IPS DF 4.7 (cell line): ENCODE results near the gene TYRP1.
A peak's percentile ranks its signal among the peaks of the same experiment; 100 is the strongest.

Source experiments
- DNase-seq: peaks from one replicate; pipeline ENCODE4 v3.0.0-alpha.2; 2013; ENCODE audit warnings: low spot score; ENCODE audit errors: extremely low read depth

The TYRP1 gene

DNA sequence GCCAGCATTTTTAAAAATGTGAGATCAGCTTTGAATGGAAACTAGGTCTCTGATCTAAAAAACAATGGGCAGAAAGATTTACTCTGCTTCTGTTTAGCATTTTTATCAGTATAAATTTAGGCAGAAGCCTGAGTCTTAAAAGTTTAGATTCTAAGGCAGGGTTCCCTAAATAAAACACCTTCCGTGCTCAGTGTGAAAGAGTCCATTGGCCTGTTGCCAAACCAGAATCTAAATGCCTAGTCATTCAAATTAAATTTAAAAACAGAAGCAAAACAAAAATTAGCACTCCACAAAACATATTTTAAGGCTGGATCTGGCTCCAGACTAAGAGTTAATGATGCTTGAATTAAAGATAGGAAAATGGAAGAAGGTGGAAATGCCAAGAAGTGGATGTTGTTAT lies 4.5 kb downstream of the TYRP1 start:
- DNase-seq, result no peak

DNA sequence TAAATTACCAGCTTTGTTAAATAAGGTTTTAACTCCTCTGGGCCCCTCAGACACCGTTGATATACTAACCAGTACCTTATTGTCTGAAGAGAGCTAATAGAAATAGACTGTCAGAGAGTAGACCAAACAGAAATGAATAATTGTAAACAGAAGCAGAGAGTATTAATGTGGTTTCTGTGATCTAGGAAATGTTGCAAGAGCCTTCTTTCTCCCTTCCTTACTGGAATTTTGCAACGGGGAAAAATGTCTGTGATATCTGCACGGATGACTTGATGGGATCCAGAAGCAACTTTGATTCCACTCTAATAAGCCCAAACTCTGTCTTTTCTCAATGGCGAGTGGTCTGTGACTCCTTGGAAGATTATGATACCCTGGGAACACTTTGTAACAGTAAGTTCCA lies 5.1 kb downstream of the TYRP1 start:
- no peak for DNase-seq

DNA sequence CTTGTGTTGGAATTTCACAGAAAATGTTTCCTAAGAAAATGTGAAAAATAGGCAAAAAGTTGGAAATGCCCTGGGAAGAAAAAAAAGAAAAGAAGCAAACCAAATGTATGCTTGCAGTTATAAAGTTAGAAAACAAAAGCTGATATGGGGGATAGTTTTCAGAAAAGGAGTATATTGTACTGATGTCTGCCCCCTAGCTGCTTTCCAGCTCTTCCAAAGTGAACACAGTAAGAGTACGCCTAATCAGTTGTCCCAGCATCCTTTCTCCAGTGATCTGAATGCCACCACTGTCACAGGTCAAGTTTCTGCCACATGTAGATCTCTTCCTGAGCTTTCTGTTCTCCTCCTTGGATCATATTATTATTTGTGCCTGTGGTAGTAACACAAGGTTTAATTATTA lies 5.8 kb downstream of the TYRP1 start:
- no peak for DNase-seq

DNA sequence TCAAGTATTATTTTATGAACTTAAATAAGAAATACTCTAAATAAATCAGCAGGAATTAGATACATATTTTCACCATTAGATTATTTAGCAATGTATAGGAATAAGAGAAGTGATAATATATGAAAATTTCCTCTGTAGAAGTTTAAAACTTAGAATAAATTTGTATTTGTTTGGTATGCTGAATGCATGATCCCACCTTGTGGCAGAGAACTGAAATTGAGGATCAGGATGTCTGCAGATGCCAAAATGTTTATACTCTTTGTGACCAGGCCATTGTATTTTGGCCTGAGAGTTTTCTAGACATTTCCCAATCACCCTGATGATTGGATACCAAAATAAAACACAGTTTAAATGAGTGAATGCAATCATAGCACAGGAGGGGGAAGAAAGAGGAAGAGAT lies 6.3 kb downstream of the TYRP1 start:
- no peak for DNase-seq

DNA sequence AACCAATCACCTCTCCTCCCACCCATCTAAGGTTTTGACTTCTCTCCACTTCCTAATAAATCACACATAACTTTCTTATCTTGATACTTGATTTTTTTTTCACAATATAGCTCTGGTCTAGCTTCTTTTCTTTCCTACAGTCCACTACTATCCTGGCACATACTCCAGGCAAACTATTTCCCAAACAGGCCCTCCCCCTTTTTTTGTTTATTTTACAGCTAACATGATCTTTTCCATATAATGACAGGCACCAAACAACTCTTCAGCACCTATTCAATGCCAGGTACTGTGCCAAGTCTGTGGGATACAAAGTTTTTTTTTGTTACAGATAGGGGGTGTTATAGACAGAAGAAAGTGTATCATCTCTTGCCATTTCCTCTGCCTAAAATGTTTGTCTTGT lies 7.9 kb downstream of the TYRP1 start:
- no peak for DNase-seq

DNA sequence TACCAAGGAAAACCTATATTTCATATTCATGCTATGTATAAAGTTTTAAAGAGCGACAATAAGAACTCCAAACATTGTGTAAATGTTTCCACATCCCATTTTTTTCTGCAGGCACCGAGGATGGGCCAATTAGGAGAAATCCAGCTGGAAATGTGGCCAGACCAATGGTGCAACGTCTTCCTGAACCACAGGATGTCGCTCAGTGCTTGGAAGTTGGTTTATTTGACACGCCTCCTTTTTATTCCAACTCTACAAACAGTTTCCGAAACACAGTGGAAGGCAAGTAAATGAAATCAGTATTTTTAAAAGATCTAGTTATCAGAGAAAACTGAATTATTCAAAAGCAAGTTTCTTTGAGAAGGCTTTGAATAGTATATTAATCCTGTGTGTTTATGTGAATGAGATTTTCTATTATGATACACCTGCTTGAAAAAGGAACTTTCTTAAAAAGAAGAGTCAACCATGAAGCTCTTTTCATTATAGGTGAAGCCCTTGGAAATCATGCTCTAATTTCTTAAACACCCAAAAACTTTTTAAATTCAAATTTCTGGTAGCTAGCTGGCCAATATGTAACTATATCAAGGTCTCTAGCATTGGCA lies 9.1 kb downstream of the TYRP1 start:
- no peak for DNase-seq

DNA sequence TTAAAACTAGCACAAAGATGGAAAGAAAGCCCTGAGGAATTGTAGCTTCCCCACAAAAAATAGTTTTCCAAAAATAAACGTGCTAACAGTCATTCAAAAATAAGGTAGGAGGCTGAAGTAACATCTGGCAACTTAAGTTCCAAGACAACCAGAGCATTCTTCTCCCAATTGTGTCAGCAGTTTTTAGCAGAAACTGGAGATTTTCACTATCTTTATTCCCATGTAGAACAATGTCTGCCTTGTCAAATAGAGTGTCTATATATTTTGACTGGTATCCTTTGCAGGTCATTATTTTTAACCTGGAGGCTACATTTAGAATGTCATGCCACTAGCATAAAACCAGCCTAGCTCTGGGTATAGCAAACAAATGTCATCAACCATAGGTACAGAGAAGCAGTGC lies 10.8 kb downstream of the TYRP1 start:
- DNase-seq, result no peak

DNA sequence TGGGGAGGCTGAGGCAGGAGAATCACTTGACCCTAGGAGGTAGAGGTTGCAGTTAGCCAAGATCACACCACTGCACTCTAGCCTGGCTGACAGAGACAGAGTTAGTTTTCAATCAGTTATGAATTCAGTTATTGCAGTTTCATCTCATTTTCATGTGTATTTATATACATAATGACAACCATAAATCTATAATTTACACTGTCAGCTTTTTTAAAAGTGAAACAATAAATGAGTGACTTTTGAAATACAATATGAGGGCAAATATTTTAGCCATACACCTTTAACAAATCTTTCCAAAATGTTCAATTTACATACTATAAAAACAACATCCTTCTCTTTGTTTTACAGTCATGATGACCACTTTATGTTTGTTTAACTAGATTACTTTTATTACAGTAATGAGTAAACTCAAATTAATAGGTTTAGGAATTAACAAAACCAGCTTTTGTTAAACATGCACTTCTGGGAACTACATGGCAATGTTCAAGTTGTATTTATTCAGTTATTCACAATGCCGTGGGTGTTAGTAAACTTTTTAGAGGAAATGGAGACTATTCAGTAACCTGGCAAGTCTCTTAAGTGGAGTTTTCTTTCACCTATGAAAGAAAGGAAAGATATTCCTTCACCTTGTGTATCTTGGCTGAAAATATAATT lies 12.7 kb downstream of the TYRP1 start:
- DNase-seq, result no peak

DNA sequence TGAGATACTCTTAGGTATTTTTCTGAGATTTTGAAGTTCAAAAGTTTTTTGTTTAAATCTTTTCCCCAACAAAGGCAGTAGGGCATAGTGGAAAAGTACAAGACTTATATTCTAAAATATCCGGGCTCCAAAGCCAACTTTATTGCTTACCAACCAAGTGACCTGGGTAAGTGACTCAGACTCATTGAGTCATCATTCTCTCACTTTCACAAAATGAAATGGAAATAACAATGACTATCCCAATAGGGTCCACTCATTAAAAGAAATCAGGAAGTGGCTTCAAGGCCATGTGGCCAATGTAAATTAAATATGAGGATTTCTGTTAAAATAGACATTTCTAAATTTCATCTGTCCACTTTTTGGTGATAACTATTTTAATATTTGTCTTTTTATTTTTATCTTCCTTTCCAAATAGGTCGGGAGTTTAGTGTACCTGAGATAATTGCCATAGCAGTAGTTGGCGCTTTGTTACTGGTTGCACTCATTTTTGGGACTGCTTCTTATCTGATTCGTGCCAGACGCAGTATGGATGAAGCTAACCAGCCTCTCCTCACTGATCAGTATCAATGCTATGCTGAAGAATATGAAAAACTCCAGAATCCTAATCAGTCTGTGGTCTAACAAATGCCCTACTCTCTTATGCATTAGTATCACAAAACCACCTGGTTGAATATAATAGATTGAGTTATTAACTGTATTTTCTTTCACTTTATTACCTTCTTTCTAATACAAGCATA lies 15.5 kb downstream of the TYRP1 start:
- no peak for DNase-seq

DNA sequence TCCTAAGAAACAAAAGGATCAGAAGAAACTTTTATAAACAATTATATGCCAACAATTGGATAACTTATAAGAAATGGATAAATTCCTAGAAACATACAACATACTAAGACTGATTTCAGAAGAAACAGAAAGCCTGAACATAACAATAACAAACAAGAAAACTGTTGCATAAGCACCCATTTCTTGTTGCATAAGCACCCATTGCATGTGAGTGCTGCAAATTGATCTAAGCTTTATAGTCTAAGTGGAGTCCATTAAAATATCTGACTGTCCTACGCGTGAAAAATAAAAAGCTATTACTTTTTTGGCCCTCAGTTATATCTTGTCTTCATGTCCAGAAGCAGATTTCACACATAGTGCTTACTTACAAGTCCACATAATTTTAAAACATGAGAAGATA lies 19.3 kb downstream of the TYRP1 start:
- no peak for DNase-seq

DNA sequence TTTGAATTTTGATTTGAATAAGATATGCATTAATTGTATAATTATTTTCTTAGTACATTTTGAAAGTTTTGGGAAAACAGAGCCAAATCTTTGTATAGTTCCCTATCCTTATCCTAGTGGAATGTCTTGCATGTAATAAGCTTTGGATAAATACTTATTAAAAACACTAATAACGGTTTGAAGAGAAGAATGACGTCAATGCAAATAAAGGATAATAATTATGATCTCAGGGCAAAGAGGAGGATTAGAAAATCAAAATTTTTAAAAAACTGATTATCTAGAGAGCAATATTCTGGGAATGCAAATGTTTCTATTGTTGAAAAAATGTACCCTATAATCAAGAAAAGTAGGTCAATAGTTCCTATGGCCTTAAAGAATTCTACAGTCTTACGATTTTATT lies 22.1 kb downstream of the TYRP1 start:
- DNase-seq, result no peak

DNA sequence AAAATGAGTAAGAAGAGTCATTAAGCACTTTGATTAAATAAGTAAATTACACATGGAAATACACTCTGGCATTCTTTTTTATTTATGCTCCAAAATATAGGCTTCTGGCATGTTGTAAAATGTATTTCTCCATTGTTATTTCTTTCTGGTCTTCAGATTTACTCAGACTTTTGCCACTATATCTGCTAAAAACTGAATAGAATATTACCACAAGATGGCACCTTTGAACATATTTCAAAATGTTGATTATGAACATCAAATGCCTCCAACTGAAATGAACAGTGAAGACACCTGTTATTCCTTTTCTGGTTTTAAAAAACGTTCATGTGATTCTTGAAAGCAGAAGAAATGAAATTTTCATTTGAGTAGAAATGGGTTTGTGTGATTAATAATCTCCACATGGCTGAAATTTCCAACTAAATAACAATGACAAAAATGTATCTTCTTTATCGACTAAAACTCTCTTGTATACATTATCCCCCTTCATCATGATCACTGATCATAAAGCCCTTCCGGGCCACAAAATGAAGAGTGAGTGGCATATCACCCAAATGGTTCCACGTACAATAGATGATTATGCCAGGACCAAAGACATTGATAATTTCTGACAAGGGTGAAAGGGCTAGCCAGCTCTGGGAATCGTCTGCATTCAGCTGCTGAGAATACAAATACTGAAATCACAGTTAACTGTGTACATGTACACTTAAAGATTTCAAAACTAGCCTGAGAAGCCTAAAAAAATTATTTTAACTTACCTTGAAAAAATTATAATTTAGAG lies 23.8 kb downstream of the TYRP1 start:
- DNase-seq, result no peak

DNA sequence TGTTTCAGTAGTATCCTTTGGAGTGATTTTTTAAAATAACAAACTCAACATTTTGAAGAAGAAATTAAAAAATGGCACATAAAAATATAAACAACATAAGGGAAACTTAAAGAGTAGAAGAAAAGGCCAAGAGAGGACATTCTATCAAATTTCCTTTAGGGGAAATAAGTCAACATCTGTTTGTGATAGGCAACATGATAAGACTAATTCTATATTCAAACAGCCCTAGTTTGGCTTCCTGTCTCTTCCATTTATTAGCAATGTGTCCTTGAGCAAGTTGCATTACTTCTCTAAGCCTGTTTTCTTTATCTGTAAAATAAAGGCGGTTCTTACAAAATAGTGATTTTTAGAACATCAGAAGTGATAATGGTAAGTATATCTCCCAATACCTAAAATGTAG lies 24.7 kb downstream of the TYRP1 start:
- DNase-seq, result no peak

DNA sequence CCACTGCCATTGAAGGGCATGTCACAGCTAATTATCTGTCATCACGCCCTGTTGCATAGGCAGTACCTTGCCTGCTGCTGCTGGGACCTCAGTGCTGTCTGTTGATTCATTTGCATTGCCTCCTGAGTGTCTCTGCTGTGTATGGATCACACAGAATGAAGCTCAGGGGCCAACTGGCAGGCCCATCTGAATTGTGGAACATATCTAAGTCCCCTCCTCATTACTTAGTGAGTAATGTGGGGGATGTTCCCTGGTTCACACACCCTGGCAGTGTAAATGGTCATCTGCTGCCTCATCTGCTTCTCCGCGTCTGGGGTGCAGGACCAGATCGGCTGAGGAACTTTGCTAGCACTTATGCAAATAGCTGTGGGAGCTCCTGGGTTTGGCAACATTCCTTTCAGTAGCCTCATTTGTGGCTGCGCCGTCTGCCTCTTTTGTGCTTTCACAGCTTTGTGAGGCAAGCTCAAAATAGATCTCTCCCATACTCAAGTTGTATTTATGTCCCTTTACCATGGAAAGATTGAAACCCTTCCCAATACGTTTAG lies 25.4 kb downstream of the TYRP1 start:
- peak; percentile 33 for DNase-seq

DNA sequence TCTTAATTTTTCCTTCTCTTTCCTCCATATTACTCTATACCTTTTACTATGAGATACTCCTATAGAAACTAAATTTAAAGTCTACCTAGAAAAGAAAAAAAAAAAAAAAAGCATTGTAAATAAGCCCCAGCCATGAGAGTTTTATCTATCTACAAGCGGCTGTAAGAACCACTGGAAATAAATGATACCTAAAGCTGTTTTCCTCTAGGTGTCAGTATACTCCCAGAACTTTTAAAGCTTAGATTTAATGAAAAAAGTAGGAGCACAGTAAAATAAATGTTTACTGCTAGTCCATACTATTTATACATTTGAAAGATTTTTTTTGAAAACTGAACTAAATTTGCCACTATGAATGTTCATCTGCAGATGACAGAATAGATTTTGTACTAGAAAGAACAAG lies 26.2 kb downstream of the TYRP1 start:
- no peak for DNase-seq

DNA sequence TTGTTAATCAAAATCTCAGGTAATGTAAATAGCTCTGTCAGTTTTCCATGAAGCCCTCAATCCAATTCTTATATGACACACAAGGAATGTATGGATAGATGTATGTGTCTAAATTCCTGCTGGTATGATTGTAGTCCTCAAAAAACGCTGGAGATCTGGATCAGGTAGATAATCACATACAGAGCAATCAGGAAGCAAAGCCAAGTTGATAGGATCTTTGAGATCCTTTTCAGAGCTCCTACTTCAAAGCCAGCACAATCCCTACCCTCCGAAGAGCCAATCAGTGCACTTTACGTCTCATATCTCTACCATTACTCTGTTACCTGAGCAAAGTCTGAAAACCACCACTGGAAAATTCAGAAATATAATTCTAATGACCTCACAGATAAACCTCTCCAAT lies 27.4 kb downstream of the TYRP1 start:
- DNase-seq, result no peak

DNA sequence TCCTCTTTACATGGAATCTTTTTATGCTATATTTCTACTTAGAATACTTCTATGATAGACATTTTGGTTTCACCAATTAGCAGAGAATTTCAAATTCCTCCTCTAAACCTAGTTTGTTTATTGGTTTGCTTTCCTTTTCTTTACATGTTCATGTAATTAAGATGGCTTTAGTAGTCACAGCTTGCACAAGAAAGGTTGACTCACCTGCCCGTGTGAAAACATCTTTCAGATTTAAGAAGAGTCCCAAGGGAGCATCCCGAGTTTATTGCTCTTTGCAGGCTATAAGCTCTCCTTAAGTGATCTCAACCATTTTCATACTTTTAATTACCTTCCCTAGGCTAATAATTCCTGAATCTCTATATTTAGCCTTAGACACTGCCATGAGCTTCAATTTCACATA lies 28.9 kb downstream of the TYRP1 start:
- no peak for DNase-seq

DNA sequence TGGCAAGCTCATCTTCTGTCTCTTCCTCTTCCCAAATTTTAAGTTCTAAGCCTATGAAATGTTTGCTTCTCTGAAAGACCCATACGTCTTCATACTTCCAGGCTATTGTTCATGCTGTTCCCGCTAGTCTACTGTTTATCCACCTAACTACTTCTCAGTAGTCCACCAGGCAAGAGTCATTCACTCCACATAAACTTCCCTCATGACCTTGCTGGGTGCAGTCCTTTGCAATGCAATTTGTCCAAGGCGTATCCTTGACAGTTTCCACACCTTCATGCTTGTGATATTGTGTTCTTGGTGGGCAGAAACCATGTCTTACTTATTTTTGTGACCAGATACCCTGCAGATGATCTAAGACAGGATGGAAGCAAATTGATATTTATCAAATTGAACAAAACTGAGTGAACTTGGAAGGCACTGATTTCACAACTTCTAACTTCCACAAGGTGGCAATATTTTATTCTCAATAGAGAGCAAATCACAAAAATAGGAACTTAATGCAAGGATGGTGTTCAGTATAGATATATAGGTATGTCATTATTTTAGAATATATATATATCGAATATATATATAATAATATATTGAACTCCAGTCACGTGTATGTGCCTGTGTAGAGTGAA lies 30.3 kb downstream of the TYRP1 start:
- DNase-seq, result no peak

DNA sequence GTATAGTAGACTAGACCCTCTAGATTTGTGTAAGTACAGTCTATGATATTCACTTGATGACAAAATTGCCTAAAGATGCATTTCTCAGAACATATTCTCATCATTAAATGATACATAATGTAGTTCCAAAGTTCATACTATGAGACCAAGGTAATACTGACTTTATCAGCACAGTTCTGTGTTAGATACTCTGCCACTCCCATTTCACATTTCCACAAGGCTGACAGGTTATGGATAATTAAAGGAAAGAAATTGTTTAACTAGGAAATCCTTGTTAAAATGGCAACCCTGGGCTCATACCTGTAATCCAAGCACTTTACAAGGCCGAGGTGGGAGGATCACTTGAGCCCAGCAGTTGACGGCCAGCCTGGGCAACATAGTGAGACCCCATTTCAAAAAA lies 33.6 kb downstream of the TYRP1 start:
- DNase-seq, result no peak

DNA sequence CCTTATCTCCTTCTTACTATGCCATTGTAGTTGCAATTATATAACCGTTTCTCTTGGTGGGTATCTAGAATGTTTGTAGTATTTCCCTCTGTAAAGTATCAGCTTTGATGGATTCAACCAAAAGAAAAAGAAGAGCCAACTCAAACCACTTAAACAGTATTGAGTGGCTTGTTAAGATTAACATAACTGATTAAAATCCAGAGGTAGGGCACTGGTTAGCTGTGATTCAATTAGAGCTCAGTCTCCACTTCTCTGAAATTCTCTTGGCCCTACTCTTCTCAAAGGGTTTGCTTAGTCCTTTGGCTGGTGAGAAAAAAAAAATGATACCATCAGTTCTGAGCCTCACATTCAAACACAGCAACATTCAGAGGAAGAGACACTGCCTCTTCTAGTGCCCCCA lies 37.0 kb downstream of the TYRP1 start:
- DNase-seq, result no peak

DNA sequence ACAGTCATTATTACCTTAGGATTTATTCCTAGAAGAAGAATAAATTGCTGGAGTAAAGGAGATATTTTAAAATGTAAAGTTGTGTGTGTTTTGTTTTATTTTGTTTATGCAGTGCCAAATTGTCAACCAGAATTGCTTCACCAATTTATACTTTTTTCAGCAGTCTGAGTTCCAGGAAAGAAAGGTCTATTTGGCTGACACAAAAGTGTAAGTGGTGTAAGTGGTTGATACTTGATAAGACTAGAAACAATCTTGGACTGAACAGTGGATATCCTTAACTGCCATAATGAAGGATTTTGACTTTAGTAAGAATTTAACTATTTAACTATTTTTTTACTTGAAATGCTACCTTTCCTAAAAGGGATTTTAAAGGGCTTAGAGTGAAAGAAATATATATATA lies 37.7 kb downstream of the TYRP1 start:
- DNase-seq, result no peak

DNA sequence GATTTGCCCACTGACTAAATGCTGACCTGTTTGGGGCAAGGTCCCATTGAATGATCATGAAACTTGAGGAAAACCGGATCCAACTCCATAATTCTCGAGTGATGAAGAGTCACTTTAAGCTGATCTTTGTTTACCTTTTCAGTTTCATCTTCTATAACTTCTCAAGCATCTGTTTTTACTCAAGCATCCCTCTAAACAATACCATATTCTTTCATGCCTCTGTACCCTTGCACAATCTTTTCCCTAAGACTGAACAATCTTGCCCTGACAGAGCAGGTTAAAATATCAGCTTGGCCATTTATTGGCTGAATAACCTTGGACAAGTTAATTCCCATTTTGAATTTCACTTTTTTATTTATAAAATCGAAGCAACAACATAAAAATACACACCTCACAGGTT lies 39.8 kb downstream of the TYRP1 start:
- DNase-seq, result no peak
